GM10248 (cell line): Measurements from ENCODE around the gene DACH2.

ENCODE experiments used
- CTCF ChIA-PET: fragments of 300-600 bp; sonication (Branson Sonifier 250); formaldehyde crosslinking; extraction: SDS; loops from one replicate; lab custom pipeline; 2021; ENCODE audit warnings: antibody characterized with exemption; lab: Yijun Ruan, JAX
- POLR2A ChIA-PET: fragments of 350-650 bp; sonication (Branson Sonifier 250); formaldehyde crosslinking; extraction: SDS; loops from one replicate; lab custom pipeline; 2020; ENCODE audit warnings: antibody characterized with exemption; lab: Yijun Ruan, JAX
- DNase-seq: peaks from one replicate; pipeline ENCODE4 v3.0.0; 2012; ENCODE audit errors: extremely low spot score
- TF ChIP-seq, protein P1 (sequence below): IDR thresholded peaks from 2 replicates; pipeline ENCODE4 v1.5.1; 2012; ENCODE audit warnings: mild to moderate bottlenecking, low read depth; ENCODE audit errors: extremely low read depth, missing control alignments, control extremely low read depth

Gene DACH2

DNA sequence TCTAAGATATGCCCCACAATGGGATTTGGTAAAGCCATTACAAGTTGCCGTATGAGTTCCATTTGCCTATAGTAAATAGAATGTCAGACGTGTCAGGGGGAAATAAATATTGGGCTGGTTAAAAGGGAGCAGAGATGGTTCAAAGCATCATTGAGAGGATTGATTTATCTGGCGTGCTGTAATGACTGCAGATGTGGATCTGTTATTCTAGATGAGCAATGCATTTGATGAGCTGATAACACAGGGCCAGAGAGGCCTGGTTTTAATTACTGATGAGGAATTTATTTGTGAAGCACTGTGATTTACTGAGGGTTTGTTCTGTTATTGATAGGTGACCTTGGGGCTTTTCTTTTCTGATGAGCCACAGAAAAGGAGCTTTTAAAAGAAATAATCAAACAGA is 62.5 kb downstream of the DACH2 start:
- CTCF ChIA-PET = no interaction called here
- TF ChIP-seq, protein P1, sequence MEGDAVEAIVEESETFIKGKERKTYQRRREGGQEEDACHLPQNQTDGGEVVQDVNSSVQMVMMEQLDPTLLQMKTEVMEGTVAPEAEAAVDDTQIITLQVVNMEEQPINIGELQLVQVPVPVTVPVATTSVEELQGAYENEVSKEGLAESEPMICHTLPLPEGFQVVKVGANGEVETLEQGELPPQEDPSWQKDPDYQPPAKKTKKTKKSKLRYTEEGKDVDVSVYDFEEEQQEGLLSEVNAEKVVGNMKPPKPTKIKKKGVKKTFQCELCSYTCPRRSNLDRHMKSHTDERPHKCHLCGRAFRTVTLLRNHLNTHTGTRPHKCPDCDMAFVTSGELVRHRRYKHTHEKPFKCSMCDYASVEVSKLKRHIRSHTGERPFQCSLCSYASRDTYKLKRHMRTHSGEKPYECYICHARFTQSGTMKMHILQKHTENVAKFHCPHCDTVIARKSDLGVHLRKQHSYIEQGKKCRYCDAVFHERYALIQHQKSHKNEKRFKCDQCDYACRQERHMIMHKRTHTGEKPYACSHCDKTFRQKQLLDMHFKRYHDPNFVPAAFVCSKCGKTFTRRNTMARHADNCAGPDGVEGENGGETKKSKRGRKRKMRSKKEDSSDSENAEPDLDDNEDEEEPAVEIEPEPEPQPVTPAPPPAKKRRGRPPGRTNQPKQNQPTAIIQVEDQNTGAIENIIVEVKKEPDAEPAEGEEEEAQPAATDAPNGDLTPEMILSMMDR = no peak
- DNase-seq = no peak
- POLR2A ChIA-PET = no interaction called here

DNA sequence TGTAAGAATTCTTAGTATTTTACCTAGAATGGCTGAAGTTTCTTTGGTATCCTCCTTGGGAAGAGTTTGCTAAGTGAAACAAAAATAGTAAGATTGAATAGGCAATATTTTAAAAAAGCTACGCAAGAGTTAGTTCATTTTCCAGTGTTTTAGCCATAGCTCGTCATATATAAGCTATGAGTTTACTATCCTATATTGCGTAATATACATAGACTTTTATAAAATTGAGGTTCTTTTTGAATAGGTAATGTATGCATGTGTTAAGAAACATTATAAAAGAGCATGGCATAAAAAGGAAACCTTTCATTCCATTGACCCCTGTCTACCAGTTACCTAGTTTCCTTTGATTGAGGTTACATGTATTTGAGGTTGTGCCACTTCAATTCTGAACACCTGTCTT is 67.0 kb downstream of the DACH2 start:
- TF ChIP-seq, protein P1 = no peak
- no peak for DNase-seq
- CTCF ChIA-PET = no interaction called here
- POLR2A ChIA-PET = no interaction called here

DNA sequence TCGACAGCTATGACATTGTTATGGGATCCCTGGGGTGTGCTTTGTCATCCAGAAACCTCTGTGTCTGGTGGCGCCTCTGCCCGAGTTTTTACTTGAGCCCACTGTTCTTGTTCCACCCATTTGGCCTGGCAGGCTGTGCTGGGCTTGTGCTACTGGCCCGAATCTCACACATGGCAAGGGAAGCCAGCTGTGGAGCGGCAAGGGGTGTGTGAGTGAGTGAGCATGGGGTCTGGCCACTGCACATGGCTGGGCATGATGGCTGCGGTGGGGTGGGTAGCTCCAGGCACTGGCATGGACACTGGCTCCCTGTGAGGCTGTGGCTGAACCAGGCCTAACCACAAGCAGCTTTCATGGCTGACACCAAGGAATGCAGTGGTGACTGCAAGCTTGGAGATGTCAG is 89.2 kb downstream of the DACH2 start:
- POLR2A ChIA-PET = no interaction called here
- no peak for DNase-seq
- CTCF ChIA-PET = no interaction called here
- TF ChIP-seq, protein P1 = no peak

DNA sequence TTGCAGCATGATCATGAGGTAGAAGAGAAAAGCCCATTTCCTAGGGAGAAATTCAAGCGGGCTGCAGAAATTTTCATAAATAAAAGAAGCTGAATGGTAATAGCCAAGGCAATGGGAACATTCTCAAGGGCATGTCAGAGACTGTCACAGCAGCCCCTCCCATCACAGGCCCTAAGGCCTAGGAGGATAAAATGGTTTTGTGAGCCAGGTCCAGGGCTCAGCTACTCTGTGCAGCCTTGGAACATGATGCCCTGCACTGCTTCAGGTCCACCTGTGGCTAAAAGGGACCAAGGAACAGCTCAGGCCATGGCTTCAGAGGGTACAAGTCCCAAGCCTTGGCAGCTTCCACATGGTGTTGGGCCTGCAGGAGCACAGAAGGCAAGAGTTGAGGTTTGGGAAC is 93.3 kb downstream of the DACH2 start:
- CTCF ChIA-PET = no interaction called here
- DNase-seq = no peak
- TF ChIP-seq, protein P1 = no peak

DNA sequence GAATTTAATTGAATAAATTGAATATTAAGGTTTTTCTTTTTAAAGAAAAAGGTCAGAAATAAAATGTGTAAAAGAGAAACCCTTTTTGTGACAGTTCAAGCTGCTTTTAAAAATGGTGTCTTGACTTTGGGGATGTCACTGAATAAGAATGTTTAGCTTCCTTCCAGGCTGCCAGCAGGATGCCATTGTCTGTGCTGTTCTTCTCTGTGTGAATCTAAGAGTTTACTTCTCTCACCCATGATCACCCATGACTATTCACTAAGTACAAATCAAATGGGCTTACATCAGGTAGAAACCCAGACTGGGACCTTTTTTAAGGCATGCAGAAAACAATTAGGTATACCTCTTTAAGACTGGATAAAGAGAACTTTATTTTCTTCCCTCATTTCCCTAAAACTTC is 115.3 kb downstream of the DACH2 start:
- CTCF ChIA-PET = interaction anchor here (1.8 kb wide), 1 partner anchor 9 kb away, joined by 4 read pairs; no protein-coding TSS in a partner anchor
- TF ChIP-seq, protein P1 = no peak
- no peak for DNase-seq
- POLR2A ChIA-PET = no interaction called here

More for the DNA sequence above, 93.3 kb downstream of the DACH2 start:
- POLR2A ChIA-PET = no interaction called here

DNA sequence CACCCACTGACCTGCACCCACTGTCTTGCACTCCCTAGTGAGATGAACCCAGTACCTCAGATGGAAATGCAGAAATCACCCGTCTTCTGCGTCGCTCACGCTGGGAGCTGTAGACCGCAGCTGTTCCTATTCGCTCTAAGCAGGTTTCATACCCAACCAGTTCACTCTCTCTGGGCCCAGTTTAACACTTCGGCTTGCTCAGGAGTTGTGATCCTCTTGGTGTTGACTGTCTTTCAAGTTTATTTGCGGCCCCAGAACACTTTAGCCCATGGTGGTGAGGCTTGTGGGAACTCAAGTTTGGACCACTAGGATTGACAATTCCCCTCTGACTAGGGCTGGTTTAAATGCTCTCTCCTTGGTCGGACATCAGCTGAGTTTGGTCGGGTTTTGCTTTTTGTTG is 147.0 kb downstream of the DACH2 start:
- TF ChIP-seq, protein P1 = no peak
- ChIA-PET POLR2A (no interaction called here), CTCF (no interaction called here)
- no peak for DNase-seq

DNA sequence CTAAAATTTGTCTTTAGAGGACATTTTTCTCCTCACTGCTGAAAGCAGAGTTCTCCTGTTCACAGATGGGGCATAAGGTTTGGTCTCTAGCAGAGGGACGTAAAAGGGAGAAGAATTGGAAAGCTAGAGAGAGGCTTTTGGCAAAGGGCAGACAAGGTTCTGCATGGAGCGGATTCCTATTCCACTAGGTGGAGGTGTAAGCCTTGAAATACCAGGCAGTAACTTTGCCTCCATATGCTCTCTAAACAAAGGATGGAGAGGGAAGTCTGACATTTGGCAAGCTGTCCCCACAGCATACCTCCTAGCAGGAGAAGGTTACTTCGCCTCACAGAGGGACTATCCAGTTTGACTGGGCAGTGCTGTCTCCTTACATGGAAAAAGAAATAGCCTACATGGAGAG is 174.7 kb downstream of the DACH2 start:
- POLR2A ChIA-PET = no interaction called here
- no peak for DNase-seq
- CTCF ChIA-PET = no interaction called here

More for the DNA sequence above, 174.7 kb downstream of the DACH2 start:
- TF ChIP-seq, protein P1 = no peak
